ENCODE data around the gene SFN.
"Not testable (repeated sequence)": the region's sequence is repeated elsewhere in the genome, so short reads cannot be mapped to it uniquely, and the experiment has no call there.

Gene SFN

GRCh38 chr1:26844424-26845196 is 18.3 kb upstream of the SFN start:
- H3K27ac ChIP-seq (ENCODE audit: low read depth, low read length) = no peak overlapping the region
- no peaks in the 10 kb centered on the region for H3K27me3 ChIP-seq (ENCODE audit: control insufficient read depth, insufficient read depth, low read length)
- no peak overlapping the region for H3K9ac ChIP-seq (ENCODE audit: low read length)
- H3K36me3 ChIP-seq (ENCODE audit: control insufficient read depth, insufficient read depth, low read length) = peaks cover 50% of the 10 kb centered on the region
- H3K4me1 ChIP-seq (ENCODE audit: control insufficient read depth, insufficient read depth, low read length) = no peaks in the 10 kb centered on the region
- no peaks in the 10 kb centered on the region for H3K9me3 ChIP-seq (ENCODE audit: control insufficient read depth, insufficient read depth, low read depth, low read length)
- H3K4me3 ChIP-seq (ENCODE audit: low read depth, low read length) = no peak overlapping the region

GRCh38 chr1:26847826-26848225 is 15.1 kb upstream of the SFN start:
- not testable (repeated sequence) for H3K27me3 ChIP-seq (ENCODE audit: control insufficient read depth, insufficient read depth, low read length); H3K4me1 ChIP-seq (ENCODE audit: control insufficient read depth, insufficient read depth, low read length); H3K9me3 ChIP-seq (ENCODE audit: control insufficient read depth, insufficient read depth, low read depth, low read length); H3K27ac ChIP-seq (ENCODE audit: low read depth, low read length); H3K4me3 ChIP-seq (ENCODE audit: low read depth, low read length); H3K9ac ChIP-seq (ENCODE audit: low read length)
- peaks cover 61% of the 10 kb centered on the region for H3K36me3 ChIP-seq (ENCODE audit: control insufficient read depth, insufficient read depth, low read length)

- Histone ChIP-seq H3K27me3 (ENCODE audit: control insufficient read depth, insufficient read depth, low read length) (no peaks in the 10 kb centered on the region), H3K36me3 (ENCODE audit: control insufficient read depth, insufficient read depth, low read length) (peaks cover 67% of the 10 kb centered on the region), H3K9ac (ENCODE audit: low read length) (no peak overlapping the region), H3K9me3 (ENCODE audit: control insufficient read depth, insufficient read depth, low read depth, low read length) (no peaks in the 10 kb centered on the region), H3K4me1 (ENCODE audit: control insufficient read depth, insufficient read depth, low read length) (peaks cover 3% of the 10 kb centered on the region; the same call in 1 of the 2 replicates), H3K27ac (ENCODE audit: low read depth, low read length) (no peak overlapping the region), H3K4me3 (ENCODE audit: low read depth, low read length) (no peak overlapping the region)
Measured at GRCh38 chr1:26848499-26848898, 14.4 kb upstream of the SFN start.

GRCh38 chr1:26848941-26849774 is 13.8 kb upstream of the SFN start:
- Histone ChIP-seq H3K36me3 (ENCODE audit: control insufficient read depth, insufficient read depth, low read length) (peaks cover 69% of the 10 kb centered on the region), H3K4me1 (ENCODE audit: control insufficient read depth, insufficient read depth, low read length) (peaks cover 3% of the 10 kb centered on the region; the same call in 1 of the 2 replicates), H3K9ac (ENCODE audit: low read length) (no peak overlapping the region), H3K27ac (ENCODE audit: low read depth, low read length) (no peak overlapping the region), H3K4me3 (ENCODE audit: low read depth, low read length) (no peak overlapping the region), H3K9me3 (ENCODE audit: control insufficient read depth, insufficient read depth, low read depth, low read length) (no peaks in the 10 kb centered on the region), H3K27me3 (ENCODE audit: control insufficient read depth, insufficient read depth, low read length) (no peaks in the 10 kb centered on the region)

GRCh38 chr1:26851106-26851684 is 11.8 kb upstream of the SFN start:
- peaks cover 66% of the 10 kb centered on the region for H3K36me3 ChIP-seq (ENCODE audit: control insufficient read depth, insufficient read depth, low read length)
- H3K9ac ChIP-seq (ENCODE audit: low read length) = no peak overlapping the region

GRCh38 chr1:26852701-26853100 is 10.2 kb upstream of the SFN start:
- no peak overlapping the region for H3K9ac ChIP-seq (ENCODE audit: low read length)
- no peak overlapping the region for H3K27ac ChIP-seq (ENCODE audit: low read depth, low read length)
- H3K4me1 ChIP-seq (ENCODE audit: control insufficient read depth, insufficient read depth, low read length) = peaks cover 12% of the 10 kb centered on the region

More at GRCh38 chr1:26851106-26851684, 11.8 kb upstream of the SFN start:
- Histone ChIP-seq H3K27me3 (ENCODE audit: control insufficient read depth, insufficient read depth, low read length) (no peaks in the 10 kb centered on the region), H3K9me3 (ENCODE audit: control insufficient read depth, insufficient read depth, low read depth, low read length) (no peaks in the 10 kb centered on the region), H3K27ac (ENCODE audit: low read depth, low read length) (no peak overlapping the region), H3K4me1 (ENCODE audit: control insufficient read depth, insufficient read depth, low read length) (peaks cover 3% of the 10 kb centered on the region), H3K4me3 (ENCODE audit: low read depth, low read length) (no peak overlapping the region)

GRCh38 chr1:26853156-26853555 is 9.8 kb upstream of the SFN start:
- no peaks in the 10 kb centered on the region for H3K27me3 ChIP-seq (ENCODE audit: control insufficient read depth, insufficient read depth, low read length)
- no peak overlapping the region for H3K27ac ChIP-seq (ENCODE audit: low read depth, low read length)
- no peaks in the 10 kb centered on the region for H3K9me3 ChIP-seq (ENCODE audit: control insufficient read depth, insufficient read depth, low read depth, low read length)
- H3K36me3 ChIP-seq (ENCODE audit: control insufficient read depth, insufficient read depth, low read length) = peaks cover 58% of the 10 kb centered on the region
- peaks cover 12% of the 10 kb centered on the region for H3K4me1 ChIP-seq (ENCODE audit: control insufficient read depth, insufficient read depth, low read length)
- no peak overlapping the region for H3K4me3 ChIP-seq (ENCODE audit: low read depth, low read length)
- H3K9ac ChIP-seq (ENCODE audit: low read length) = no peak overlapping the region

More at GRCh38 chr1:26852701-26853100, 10.2 kb upstream of the SFN start:
- Histone ChIP-seq H3K27me3 (ENCODE audit: control insufficient read depth, insufficient read depth, low read length) (no peaks in the 10 kb centered on the region), H3K36me3 (ENCODE audit: control insufficient read depth, insufficient read depth, low read length) (peaks cover 63% of the 10 kb centered on the region), H3K4me3 (ENCODE audit: low read depth, low read length) (no peak overlapping the region), H3K9me3 (ENCODE audit: control insufficient read depth, insufficient read depth, low read depth, low read length) (no peaks in the 10 kb centered on the region)

GRCh38 chr1:26853600-26853999 is 9.3 kb upstream of the SFN start:
- Histone ChIP-seq H3K27me3 (ENCODE audit: control insufficient read depth, insufficient read depth, low read length) (no peaks in the 10 kb centered on the region), H3K9me3 (ENCODE audit: control insufficient read depth, insufficient read depth, low read depth, low read length) (no peaks in the 10 kb centered on the region), H3K36me3 (ENCODE audit: control insufficient read depth, insufficient read depth, low read length) (peaks cover 54% of the 10 kb centered on the region), H3K4me1 (ENCODE audit: control insufficient read depth, insufficient read depth, low read length) (peaks cover 12% of the 10 kb centered on the region), H3K27ac (ENCODE audit: low read depth, low read length) (no peak overlapping the region), H3K4me3 (ENCODE audit: low read depth, low read length) (no peak overlapping the region), H3K9ac (ENCODE audit: low read length) (no peak overlapping the region)

GRCh38 chr1:26854906-26855305 is 8.0 kb upstream of the SFN start:
- H3K9ac ChIP-seq (ENCODE audit: low read length) = no peak overlapping the region
- no peak overlapping the region for H3K4me3 ChIP-seq (ENCODE audit: low read depth, low read length)
- no peaks in the 10 kb centered on the region for H3K9me3 ChIP-seq (ENCODE audit: control insufficient read depth, insufficient read depth, low read depth, low read length)
- peaks cover 12% of the 10 kb centered on the region for H3K4me1 ChIP-seq (ENCODE audit: control insufficient read depth, insufficient read depth, low read length)
- no peak overlapping the region for H3K27ac ChIP-seq (ENCODE audit: low read depth, low read length)
- H3K36me3 ChIP-seq (ENCODE audit: control insufficient read depth, insufficient read depth, low read length) = peaks cover 41% of the 10 kb centered on the region
- no peaks in the 10 kb centered on the region for H3K27me3 ChIP-seq (ENCODE audit: control insufficient read depth, insufficient read depth, low read length)

GRCh38 chr1:26855636-26856035 is 7.3 kb upstream of the SFN start:
- H3K27ac ChIP-seq (ENCODE audit: low read depth, low read length) = no peak overlapping the region

GRCh38 chr1:26856181-26856580 is 6.8 kb upstream of the SFN start:
- no peaks in the 10 kb centered on the region for H3K9me3 ChIP-seq (ENCODE audit: control insufficient read depth, insufficient read depth, low read depth, low read length)
- H3K9ac ChIP-seq (ENCODE audit: low read length) = no peak overlapping the region
- no peak overlapping the region for H3K27ac ChIP-seq (ENCODE audit: low read depth, low read length)
- H3K4me1 ChIP-seq (ENCODE audit: control insufficient read depth, insufficient read depth, low read length) = peaks cover 12% of the 10 kb centered on the region
- peaks cover 28% of the 10 kb centered on the region for H3K36me3 ChIP-seq (ENCODE audit: control insufficient read depth, insufficient read depth, low read length)
- no peaks in the 10 kb centered on the region for H3K27me3 ChIP-seq (ENCODE audit: control insufficient read depth, insufficient read depth, low read length)
- H3K4me3 ChIP-seq (ENCODE audit: low read depth, low read length) = no peak overlapping the region

More at GRCh38 chr1:26855636-26856035, 7.3 kb upstream of the SFN start:
- peaks cover 34% of the 10 kb centered on the region for H3K36me3 ChIP-seq (ENCODE audit: control insufficient read depth, insufficient read depth, low read length)
- H3K4me1 ChIP-seq (ENCODE audit: control insufficient read depth, insufficient read depth, low read length) = peaks cover 12% of the 10 kb centered on the region
- no peaks in the 10 kb centered on the region for H3K9me3 ChIP-seq (ENCODE audit: control insufficient read depth, insufficient read depth, low read depth, low read length)
- H3K27me3 ChIP-seq (ENCODE audit: control insufficient read depth, insufficient read depth, low read length) = no peaks in the 10 kb centered on the region
- H3K9ac ChIP-seq (ENCODE audit: low read length) = no peak overlapping the region
- no peak overlapping the region for H3K4me3 ChIP-seq (ENCODE audit: low read depth, low read length)

All from HUES6 (cell line).